ENCODE measurements around the gene METTL13.

The METTL13 gene

GRCh38 chr1:171781176-171781875 lies at the start of gene METTL13:
TSS of gene METTL13 (plus strand) at chr1:171781660. CDS start at chr1:171781968, 308 bp downstream.
- peak; percentile 98 for DNase-seq (ENCODE audit: low spot score)
- in situ Hi-C loops (cut with MboI; ENCODE audit: low sequenced_read_pairs, unreplicated experiment): no loop called here
- no peak for TF ChIP-seq CTCF (IDR thresholded peaks at IDR 0.05; ENCODE audit: borderline replicate concordance, control extremely low read depth, extremely low read depth, insufficient read depth, missing control alignments)

DNA sequence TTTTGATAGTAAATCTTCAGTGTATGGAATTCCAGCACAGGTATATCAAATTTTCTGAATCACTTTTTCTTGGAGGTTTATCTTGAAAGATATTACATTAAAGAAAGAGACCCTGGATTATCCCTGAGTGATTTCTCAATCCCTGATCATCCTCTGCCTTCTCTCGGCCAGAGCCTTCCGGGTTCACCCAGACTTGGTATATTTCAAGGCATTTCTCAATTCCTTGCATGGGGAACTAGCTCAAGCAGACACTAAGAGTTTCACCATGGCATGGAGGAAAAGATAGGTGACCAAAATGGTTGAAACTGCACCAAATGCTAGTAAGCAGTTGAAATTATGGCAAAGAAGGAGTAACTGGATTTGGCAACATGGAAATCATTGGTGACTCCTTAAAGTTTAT lies 45.3 kb upstream of the METTL13 start:
- in situ Hi-C loops (cut with MboI; ENCODE audit: low sequenced_read_pairs, unreplicated experiment): no loop called here
- no peak for TF ChIP-seq CTCF (IDR thresholded peaks at IDR 0.05; ENCODE audit: borderline replicate concordance, control extremely low read depth, extremely low read depth, insufficient read depth, missing control alignments)
- DNase-seq (ENCODE audit: low spot score): no peak

- in situ Hi-C loops (cut with MboI; ENCODE audit: low sequenced_read_pairs, unreplicated experiment): no loop called here
- no peak for DNase-seq (ENCODE audit: low spot score)
- no peak for TF ChIP-seq CTCF (IDR thresholded peaks at IDR 0.05; ENCODE audit: borderline replicate concordance, control extremely low read depth, extremely low read depth, insufficient read depth, missing control alignments)
Observed at GRCh38 chr1:171738911-171739310, 42.5 kb upstream of the METTL13 start.

- in situ Hi-C loops (cut with MboI; ENCODE audit: low sequenced_read_pairs, unreplicated experiment): no loop called here
- TF ChIP-seq CTCF (IDR thresholded peaks at IDR 0.05; ENCODE audit: borderline replicate concordance, control extremely low read depth, extremely low read depth, insufficient read depth, missing control alignments): no peak
Observed at GRCh38 chr1:171739656-171740055, 41.8 kb upstream of the METTL13 start.

DNA sequence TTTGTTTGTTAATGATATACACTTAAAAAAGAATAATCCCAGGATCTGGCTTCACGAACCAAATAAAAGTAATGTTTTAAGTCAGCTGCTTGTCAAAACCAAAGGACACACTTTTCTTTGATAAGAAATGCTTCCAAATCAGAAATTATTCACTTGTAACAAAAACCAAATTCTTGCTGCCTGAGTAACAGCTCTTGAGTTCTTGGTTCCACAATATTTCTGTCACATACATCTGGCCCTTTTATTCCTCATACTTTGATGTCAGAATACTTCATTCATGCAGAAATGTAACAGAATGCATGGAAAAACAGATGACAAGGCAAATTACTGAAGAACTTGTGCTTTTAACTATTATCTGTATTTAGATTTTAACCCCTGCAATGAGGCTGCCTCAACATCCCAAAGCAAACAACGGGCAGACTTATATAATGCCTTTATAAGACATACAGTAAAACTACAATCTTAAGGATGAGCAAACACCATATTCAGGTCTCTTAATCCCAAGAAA lies 41.0 kb upstream of the METTL13 start:
- in situ Hi-C loops (cut with MboI; ENCODE audit: low sequenced_read_pairs, unreplicated experiment): no loop called here
- no peak for TF ChIP-seq CTCF (IDR thresholded peaks at IDR 0.05; ENCODE audit: borderline replicate concordance, control extremely low read depth, extremely low read depth, insufficient read depth, missing control alignments)
- DNase-seq (ENCODE audit: low spot score): no peak

More at GRCh38 chr1:171739656-171740055, 41.8 kb upstream of the METTL13 start:
- no peak for DNase-seq (ENCODE audit: low spot score)

DNA sequence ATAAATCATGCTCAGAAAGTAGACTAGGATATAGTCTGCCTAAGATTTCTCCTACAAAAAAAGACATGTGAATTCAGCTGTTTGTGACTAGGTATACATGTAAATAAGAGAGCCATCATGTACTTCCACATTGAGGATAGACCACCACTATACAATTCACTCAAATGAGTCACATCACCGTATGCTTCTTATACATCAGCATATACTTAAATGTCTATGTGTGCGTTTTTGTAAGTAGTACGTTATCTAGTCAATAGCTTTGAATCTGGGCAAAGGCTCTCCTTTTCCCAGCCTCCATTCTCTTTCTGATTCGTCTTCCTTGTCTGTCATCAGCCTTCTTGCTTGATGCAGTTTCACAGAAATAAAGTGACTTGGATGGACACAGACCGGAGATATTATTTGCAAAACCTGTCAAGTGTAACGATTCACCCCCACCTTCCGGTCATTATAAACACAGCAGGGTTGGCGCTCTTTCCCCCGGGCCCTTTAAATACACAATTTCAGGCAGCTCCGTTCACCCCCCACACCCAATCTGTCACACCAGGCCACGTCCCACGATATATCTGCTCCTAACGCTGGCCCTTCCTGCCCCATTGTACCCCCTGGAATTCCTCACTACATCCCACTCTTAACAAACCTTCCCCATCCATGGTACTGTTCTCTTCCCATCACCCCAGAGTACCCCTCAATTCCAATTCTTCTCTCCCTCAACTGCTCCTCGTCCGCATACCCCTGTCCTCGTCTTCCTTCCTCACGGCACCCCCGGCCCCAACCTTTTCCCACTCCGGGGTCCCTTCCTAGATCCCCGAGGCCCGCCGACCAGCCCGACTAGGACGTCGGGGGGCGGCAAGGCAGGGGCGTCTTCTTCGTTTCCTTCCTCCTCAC lies 40.2 kb upstream of the METTL13 start:
- no peak for TF ChIP-seq CTCF (IDR thresholded peaks at IDR 0.05; ENCODE audit: borderline replicate concordance, control extremely low read depth, extremely low read depth, insufficient read depth, missing control alignments)
- in situ Hi-C loops (cut with MboI; ENCODE audit: low sequenced_read_pairs, unreplicated experiment): no loop called here
- DNase-seq (ENCODE audit: low spot score): peak; percentile 68
